ENCODE data around the gene TPGS2. TPM values are rescaled to one million over a fixed set of nuclear protein-coding genes. Genes with fewer than 3 reads are reported as not detected.
A peak's percentile ranks its signal among the peaks of the same experiment; 100 is the strongest.

Gene TPGS2
- total RNA-seq, 2 donors from 2014 or later, result 52.7 to 76.6 TPM

DNA sequence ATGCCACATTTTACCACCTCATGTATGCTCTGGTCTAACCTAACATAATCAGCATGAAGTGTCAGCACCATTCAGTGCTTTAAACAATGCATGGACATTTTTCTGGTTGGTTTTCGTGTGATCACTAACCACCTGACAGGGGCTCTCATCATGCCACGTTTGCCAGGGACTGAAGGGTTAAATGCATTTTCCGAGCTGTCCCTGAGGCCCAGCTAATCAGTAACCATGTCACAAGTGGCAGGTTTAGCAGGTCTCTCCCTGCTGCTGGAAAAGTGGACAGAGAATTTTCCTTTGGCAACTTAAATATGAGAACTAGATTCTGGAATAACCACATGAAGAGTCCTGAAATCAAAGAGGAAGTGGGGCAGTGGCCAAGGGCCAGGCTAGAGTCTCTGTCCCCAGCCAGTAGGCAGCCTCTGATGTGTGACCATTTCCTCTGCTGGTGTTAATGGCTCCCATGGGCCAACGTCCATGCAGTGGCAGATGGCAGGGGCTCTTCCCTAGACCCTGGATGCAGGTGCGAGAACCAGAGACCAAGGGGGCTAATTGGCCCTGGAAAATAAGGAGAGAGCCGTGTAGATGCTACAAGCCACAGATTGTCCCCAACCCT, 69.5 kb downstream of the TPGS2 start:
- H3K4me3 Mint-ChIP-seq, result no peak overlapping the region
- no peaks in the 10 kb centered on the region for H3K9me3 Mint-ChIP-seq
- H3K36me3 Mint-ChIP-seq, result no peaks in the 10 kb centered on the region
- ATAC-seq, result peak in 1 of 2 donors; percentile 40
- H3K27ac Mint-ChIP-seq, result no peak overlapping the region
- no peak for DNase-seq (ENCODE audit: low spot score)
- peaks cover 5 to 7% of the 10 kb centered on the region in 2 donors for H3K27me3 Mint-ChIP-seq
- no peaks in the 10 kb centered on the region for H3K4me1 Mint-ChIP-seq (ENCODE audit: low read depth in 2 of 2)

DNA sequence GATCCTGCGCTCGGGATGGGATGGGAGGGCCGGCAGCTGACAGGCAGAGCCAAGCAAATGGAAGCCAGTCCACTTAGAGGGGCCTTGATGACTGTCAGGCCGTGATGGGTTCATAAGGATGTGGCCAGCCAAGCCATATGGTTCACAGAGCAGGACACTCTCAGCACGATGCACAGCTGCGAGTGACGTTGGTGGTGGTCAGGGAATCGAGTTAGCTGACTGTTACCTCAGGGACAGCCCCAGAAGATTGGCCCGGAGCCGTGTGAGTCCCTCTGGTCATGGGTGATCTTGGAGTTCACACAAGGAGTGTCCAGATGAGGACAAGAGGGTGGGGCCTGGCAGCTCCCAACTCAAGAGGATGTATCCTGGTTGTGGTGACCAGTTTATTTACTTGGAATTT, 70.2 kb downstream of the TPGS2 start:
- no peaks in the 10 kb centered on the region for H3K4me1 Mint-ChIP-seq (ENCODE audit: low read depth in 2 of 2)
- peak in 1 of 2 donors; percentile 46 for ATAC-seq
- peaks cover 5 to 11% of the 10 kb centered on the region in 2 donors for H3K27me3 Mint-ChIP-seq
- H3K4me3 Mint-ChIP-seq, result no peak overlapping the region
- no peaks in the 10 kb centered on the region for H3K36me3 Mint-ChIP-seq
- no peak overlapping the region for H3K27ac Mint-ChIP-seq
- no peaks in the 10 kb centered on the region for H3K9me3 Mint-ChIP-seq
- no peak for DNase-seq (ENCODE audit: low spot score)

DNA sequence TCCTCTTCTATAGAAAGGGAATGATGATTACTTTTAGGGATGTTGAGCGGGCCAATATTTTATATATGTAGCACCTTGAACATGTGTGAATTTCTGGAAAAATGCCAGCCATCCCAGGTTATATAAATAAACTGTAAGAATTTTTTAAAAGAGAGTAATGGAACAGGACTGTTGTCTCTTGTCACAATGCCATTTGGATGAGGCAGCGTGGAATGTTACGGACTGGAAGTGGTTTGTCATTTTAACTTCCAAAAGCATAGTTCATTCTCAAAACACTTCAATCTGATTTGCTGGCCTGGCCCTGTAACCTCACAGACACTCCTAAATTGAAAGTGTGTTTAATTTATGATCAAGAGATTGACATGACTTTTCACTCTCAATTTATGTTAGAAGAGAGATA, 70.8 kb downstream of the TPGS2 start:
- no peak for DNase-seq (ENCODE audit: low spot score)
- Mint-ChIP-seq H3K27me3 (peaks cover 5 to 14% of the 10 kb centered on the region in 2 donors), H3K4me3 (no peak overlapping the region), H3K27ac (no peak overlapping the region), H3K4me1 (ENCODE audit: low read depth in 2 of 2) (no peaks in the 10 kb centered on the region), H3K36me3 (no peaks in the 10 kb centered on the region), H3K9me3 (no peaks in the 10 kb centered on the region)
- ATAC-seq, result no peak

DNA sequence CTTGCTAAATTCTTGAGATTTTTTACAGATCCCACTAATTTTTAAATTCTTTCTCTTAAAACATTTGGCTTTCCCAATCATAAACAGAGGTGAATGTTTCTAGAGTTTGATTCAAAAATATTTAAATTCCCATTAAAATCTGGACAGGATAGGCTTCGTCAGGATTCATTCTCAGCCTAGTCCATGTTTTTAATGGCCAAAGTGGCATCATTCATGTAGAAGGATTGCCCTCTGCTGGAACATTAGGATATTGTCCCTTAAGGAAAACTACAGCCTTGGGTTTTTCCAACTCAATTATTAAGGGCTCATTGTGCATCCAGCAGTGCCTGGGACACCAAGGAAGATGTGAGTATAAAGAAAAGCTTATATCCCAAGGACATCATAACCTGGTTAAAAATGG, 71.7 kb downstream of the TPGS2 start:
- Mint-ChIP-seq H3K9me3 (no peaks in the 10 kb centered on the region), H3K27me3 (peaks cover 5 to 14% of the 10 kb centered on the region in 2 donors), H3K4me1 (ENCODE audit: low read depth in 2 of 2) (no peaks in the 10 kb centered on the region), H3K27ac (no peak overlapping the region), H3K4me3 (no peak overlapping the region), H3K36me3 (no peaks in the 10 kb centered on the region)
- DNase-seq (ENCODE audit: low spot score), result no peak
- no peak for ATAC-seq

DNA sequence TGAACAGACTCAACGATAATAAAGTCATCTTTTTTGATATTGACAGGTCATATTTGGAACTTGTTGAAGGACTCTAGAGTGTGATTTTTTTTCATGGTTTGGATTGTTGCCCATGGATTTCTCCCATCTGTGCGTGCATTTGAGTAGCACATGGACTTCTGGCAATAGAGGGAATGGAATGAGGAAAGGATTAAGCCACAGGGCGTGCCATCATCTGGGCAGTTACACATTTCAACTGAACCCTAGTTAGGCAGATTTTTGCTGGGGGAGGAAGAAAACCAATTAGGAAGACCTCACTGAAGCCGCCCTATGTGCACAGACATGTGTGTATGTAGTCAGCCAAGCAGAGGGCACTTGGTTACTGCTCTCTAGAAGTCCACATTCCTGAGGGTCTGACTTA, 72.6 kb downstream of the TPGS2 start:
- no peak overlapping the region for H3K27ac Mint-ChIP-seq
- H3K36me3 Mint-ChIP-seq, result no peaks in the 10 kb centered on the region
- no peaks in the 10 kb centered on the region for H3K9me3 Mint-ChIP-seq
- H3K27me3 Mint-ChIP-seq, result peaks cover 6 to 7% of the 10 kb centered on the region in 2 donors
- H3K4me1 Mint-ChIP-seq (ENCODE audit: low read depth in 2 of 2), result no peaks in the 10 kb centered on the region
- no peak for DNase-seq (ENCODE audit: low spot score)
- H3K4me3 Mint-ChIP-seq, result no peak overlapping the region
- no peak for ATAC-seq

DNA sequence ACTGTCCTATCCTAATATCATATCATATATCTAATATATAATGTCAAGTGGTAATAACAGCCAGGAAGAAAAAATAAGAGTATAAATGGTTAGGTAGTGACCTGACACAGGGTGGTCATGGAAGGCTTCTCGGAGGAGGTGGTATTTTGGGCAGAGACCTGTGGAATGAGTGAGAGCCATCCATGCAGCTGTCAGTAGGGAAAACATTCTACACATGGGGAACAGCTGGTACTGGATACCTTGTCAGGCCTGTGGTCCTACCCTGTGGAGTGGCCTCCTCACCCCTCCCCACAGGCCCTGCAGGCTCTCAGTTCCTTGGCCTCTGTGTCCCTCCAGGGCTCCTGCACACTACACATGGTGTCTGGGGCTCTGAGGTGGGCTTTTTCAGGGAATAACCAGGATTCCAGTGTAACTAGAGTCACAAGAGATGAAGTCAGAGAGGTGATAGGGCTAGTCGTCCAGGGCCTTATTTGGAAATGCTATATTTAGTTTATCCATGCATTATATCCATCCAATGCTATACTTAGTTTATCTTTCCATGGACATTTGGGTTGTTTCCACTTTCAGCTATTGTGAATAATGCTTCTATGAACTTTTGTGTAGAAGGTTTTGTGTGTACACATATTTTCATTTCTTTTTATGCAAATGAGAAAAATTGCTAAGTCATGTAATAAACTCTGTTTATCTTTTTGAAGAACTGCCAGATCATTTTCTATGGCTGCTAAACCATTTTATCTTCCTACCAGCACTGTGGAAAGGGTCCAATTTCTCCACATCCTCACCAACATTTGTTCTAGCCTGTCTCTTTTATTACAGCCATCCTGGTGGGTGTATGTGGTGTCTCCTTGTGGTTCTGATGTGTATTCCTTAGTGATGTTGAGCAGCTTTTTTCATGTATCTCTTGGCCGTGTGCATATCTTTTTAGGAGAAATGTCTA, 75.6 kb downstream of the TPGS2 start:
- no peak for ATAC-seq

DNA sequence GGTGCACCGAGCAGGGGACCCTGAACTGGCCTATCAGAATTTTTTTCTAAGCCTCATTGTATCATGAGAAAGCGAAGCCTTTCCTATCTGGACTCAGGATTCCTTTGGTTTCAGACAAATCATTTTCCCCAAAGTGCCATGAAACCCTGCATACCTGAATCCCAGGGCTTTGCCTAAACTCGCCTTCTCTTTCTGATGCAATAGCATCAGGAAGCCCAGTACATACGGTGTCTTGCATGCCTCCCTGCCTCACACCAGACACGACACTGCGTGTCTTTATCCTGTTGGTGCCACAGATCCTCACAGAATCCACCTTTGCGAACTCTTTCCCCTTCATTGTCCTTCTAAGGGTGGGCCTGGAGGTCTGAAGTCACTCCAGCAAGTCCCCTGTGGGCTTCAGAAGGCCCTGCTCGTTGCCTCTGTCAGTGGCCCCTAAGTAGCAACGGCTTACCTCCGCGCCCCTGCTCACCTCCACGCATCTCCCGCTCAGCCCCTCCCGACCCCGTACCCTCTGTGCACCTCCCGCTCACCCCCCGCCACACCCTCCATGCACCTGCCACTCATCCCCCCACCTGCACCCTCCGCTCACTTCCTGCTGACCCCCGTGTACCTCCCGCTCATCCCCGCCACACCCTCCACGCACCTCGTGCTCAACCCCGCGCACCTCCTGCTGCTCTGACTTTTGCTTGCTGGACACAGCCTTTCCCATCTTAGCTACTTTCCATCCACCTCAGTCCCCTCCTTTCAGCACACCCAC, 83.4 kb downstream of the TPGS2 start:
- DNase-seq (ENCODE audit: low spot score) (no peak), ATAC-seq (no peak)
- Mint-ChIP-seq H3K9me3 (no peaks in the 10 kb centered on the region), H3K27me3 (peaks cover 12 to 25% of the 10 kb centered on the region in 2 donors), H3K4me1 (ENCODE audit: low read depth in 2 of 2) (no peaks in the 10 kb centered on the region), H3K36me3 (no peaks in the 10 kb centered on the region), H3K4me3 (no peak overlapping the region), H3K27ac (no peak overlapping the region)

More for the DNA sequence above, 75.6 kb downstream of the TPGS2 start:
- no peaks in the 10 kb centered on the region for H3K4me1 Mint-ChIP-seq (ENCODE audit: low read depth in 2 of 2)
- H3K4me3 Mint-ChIP-seq, result no peak overlapping the region
- H3K9me3 Mint-ChIP-seq, result no peaks in the 10 kb centered on the region
- H3K27ac Mint-ChIP-seq, result no peak overlapping the region
- DNase-seq (ENCODE audit: low spot score), result no peak
- peaks cover 7 to 8% of the 10 kb centered on the region in 2 donors for H3K27me3 Mint-ChIP-seq
- H3K36me3 Mint-ChIP-seq, result no peaks in the 10 kb centered on the region

DNA sequence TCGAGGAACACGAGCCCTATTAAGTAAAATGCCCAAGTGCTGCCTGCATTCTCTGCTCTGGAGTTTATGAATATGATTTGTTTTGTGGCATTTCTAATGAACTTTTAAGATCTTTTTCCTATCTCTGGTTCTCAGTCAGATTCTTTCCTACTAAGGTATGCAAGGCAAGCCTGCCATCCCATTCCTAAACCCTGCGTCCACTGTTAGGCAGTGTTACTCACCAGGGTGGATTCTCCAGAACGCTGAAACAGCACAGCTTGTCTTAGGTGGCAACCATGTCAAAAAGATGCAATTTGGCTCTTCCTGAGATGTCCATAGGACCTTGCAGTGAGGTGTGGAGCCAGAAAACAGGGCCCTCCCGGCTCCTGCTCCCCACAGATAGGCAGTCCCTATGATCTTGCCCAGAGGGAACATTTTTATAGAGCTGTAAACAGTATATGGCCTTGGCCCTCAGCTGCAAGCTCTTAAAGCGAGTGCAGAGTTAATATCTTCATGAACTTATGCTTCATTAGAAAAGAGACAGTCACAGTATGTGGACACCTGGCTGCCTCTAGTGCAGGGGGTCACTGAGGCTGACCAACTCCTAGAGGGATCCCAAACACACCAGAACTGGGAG, 84.4 kb downstream of the TPGS2 start:
- DNase-seq (ENCODE audit: low spot score) (no peak), ATAC-seq (peak in 1 of 2 donors; percentile 41)
- no peak overlapping the region for H3K27ac Mint-ChIP-seq
- H3K27me3 Mint-ChIP-seq, result peaks cover 11 to 27% of the 10 kb centered on the region in 2 donors
- no peaks in the 10 kb centered on the region for H3K9me3 Mint-ChIP-seq
- H3K36me3 Mint-ChIP-seq, result no peaks in the 10 kb centered on the region
- H3K4me1 Mint-ChIP-seq (ENCODE audit: low read depth in 2 of 2), result no peaks in the 10 kb centered on the region
- H3K4me3 Mint-ChIP-seq, result no peak overlapping the region

Other genes starting within 250 kb of the TPGS2 start
- gene KIAA1328, start 125 bp upstream of the TPGS2 start, total RNA-seq, result 10 to 100 TPM in 1 of 2 donors, 1 to 10 TPM in 1; 6.1 to 14.3 TPM